A549 (cell line): ENCODE data around the gene CALML3. TPM values are rescaled to one million over a fixed set of nuclear protein-coding genes. Genes with fewer than 3 reads are reported as not detected.

Experiments
- ATAC-seq, 2 experiments: fragments of 200-7000 bp in 1 of 2; fragments of >200 bp in 1 of 2; cut with Nextera tagmentation in 1 of 2; cut with Tn5 transposase in 1 of 2; 3 replicates each; pipeline versions ENCODE4 v1.8.0 to v1.9.1; 2018 to 2020; ENCODE audit warnings: mild to moderate bottlenecking in 1 of 2, moderate library complexity in 1 of 2
- CTCF ChIA-PET: fragments of 300-600 bp; sonication (Branson Sonifier 250); formaldehyde crosslinking; extraction: SDS; loops from one replicate; lab custom pipeline; 2021; ENCODE audit warnings: antibody characterized with exemption, inconsistent platforms; lab: Yijun Ruan, JAX
- POLR2A ChIA-PET: fragments of 350-600 bp; formaldehyde crosslinking; extraction: SDS; loops from one replicate; lab custom pipeline; 2021; ENCODE audit warnings: antibody characterized with exemption, inconsistent platforms; lab: Yijun Ruan, JAX
- DNase-seq, 2 experiments: peaks; one replicate each; pipeline versions ENCODE4 v3.0.0 to v3.0.0-alpha.2; 2011 to 2016; ENCODE audit warnings: low read depth in 1 of 2, low spot score in 1 of 2
- FAIRE-seq: peaks from 2 replicates; lab custom pipeline; 2011; peaks lifted over from hg19 to GRCh38; lab: Jason Lieb, UNC
- H3K27ac ChIP-seq, 2 experiments: fragments of >200 bp; sonication (Bioruptor Twin); formaldehyde crosslinking; 3 replicates each; pipeline ENCODE4 v1.5.1; 2016 to 2017
- H3K4me1 ChIP-seq: fragments of >200 bp; sonication (Bioruptor Twin); formaldehyde crosslinking; 3 replicates; pipeline ENCODE4 v1.6.1; 2016
- H3K4me2 ChIP-seq: fragments of >200 bp; sonication (Bioruptor Twin); formaldehyde crosslinking; 3 replicates; pipeline ENCODE4 v1.6.1; 2016
- H3K4me3 ChIP-seq: fragments of >200 bp; sonication (Bioruptor Twin); formaldehyde crosslinking; 3 replicates; pipeline ENCODE4 v1.5.1; 2016
- H3K9me3 ChIP-seq: fragments of >200 bp; sonication (Bioruptor Twin); formaldehyde crosslinking; 3 replicates; pipeline ENCODE4 v1.6.1; 2016
- ATOH8 ChIP-seq: fragments of 250-450 bp; sonication (Bioruptor Pico); IDR thresholded peaks from 2 replicates; pipeline ENCODE4 v1.5.0; 2020; ENCODE audit warnings: low read depth, mild to moderate bottlenecking, moderate library complexity
- BCL3 ChIP-seq: fragments of >200 bp; sonication (Bioruptor Twin); formaldehyde crosslinking; IDR thresholded peaks from 3 replicates; pipeline ENCODE4 v1.6.1; 2016
- CEBPB ChIP-seq, 2 experiments: fragments of >200 bp in 1 of 2; sonication (Bioruptor Twin) in 1 of 2; formaldehyde crosslinking in 1 of 2; IDR thresholded peaks; 2 replicates each; pipeline ENCODE4 v1.6.1; 2012 to 2016
- CHD2 ChIP-seq: fragments of 150-350 bp; IDR thresholded peaks from 2 replicates; pipeline ENCODE4 v1.6.1; 2014; ENCODE audit warnings: low read length; ENCODE audit not compliant: partially characterized antibody
- CHD4 ChIP-seq: fragments of 200-600 bp; sonication (generic); IDR thresholded peaks from 2 replicates; pipeline ENCODE4 v1.6.1; 2016; ENCODE audit warnings: antibody characterized with exemption, mild to moderate bottlenecking, borderline replicate concordance
- E2F6 ChIP-seq: IDR thresholded peaks from 2 replicates; pipeline ENCODE4 v1.6.1; 2012; ENCODE audit warnings: low read depth, borderline replicate concordance
- EHMT2 ChIP-seq: fragments of 200-600 bp; sonication (generic); IDR thresholded peaks from 2 replicates; pipeline ENCODE4 v1.6.1; 2016; ENCODE audit warnings: antibody characterized with exemption, low read depth, mild to moderate bottlenecking, moderate library complexity
- ESRRA ChIP-seq: fragments of 150-350 bp; IDR thresholded peaks from 2 replicates; pipeline ENCODE4 v1.6.1; 2014; ENCODE audit warnings: mild to moderate bottlenecking, low read length, borderline replicate concordance
- FOSB ChIP-seq: fragments of 250-450 bp; sonication (Bioruptor Pico); IDR thresholded peaks from 2 replicates; pipeline ENCODE4 v1.5.0; 2020; ENCODE audit warnings: mild to moderate bottlenecking, moderate library complexity
- FOSL2 ChIP-seq, 2 experiments: fragments of 450-650 bp in 1 of 2; fragments of >200 bp in 1 of 2; sonication (Bioruptor Twin) in 1 of 2; formaldehyde crosslinking; IDR thresholded peaks; 2 replicates each; pipeline versions ENCODE4 v1.5.0 to v1.6.1; 2016 to 2020; ENCODE audit warnings: mild to moderate bottlenecking in 1 of 2, moderate library complexity in 1 of 2
- GATA3 ChIP-seq: IDR thresholded peaks from 2 replicates; pipeline ENCODE4 v1.6.1; 2012; ENCODE audit warnings: borderline replicate concordance
- HES2 ChIP-seq: fragments of >200 bp; sonication (Bioruptor Twin); formaldehyde crosslinking; IDR thresholded peaks from 2 replicates; pipeline ENCODE4 v1.6.1; 2016
- HEYL ChIP-seq: fragments of 250-450 bp; sonication (Bioruptor Pico); IDR thresholded peaks from 2 replicates; pipeline ENCODE4 v1.8.0; 2021; ENCODE audit warnings: mild to moderate bottlenecking, moderate library complexity
- HOXA7 ChIP-seq: fragments of 250-450 bp; sonication (Bioruptor Pico); IDR thresholded peaks from 2 replicates; pipeline ENCODE4 v1.5.0; 2020; ENCODE audit warnings: mild to moderate bottlenecking, moderate library complexity
- HOXB13 ChIP-seq: fragments of 250-450 bp; sonication (Bioruptor Pico); IDR thresholded peaks from 2 replicates; pipeline ENCODE4 v1.5.0; 2020; ENCODE audit warnings: low read depth, mild to moderate bottlenecking, moderate library complexity
- HOXB5 ChIP-seq: fragments of 250-450 bp; sonication (Bioruptor Pico); IDR thresholded peaks from 2 replicates; pipeline ENCODE4 v1.5.0; 2020; ENCODE audit warnings: mild to moderate bottlenecking, moderate library complexity
- KDM1A ChIP-seq: fragments of 200-600 bp; sonication (generic); IDR thresholded peaks from 2 replicates; pipeline ENCODE4 v1.6.1; 2016; ENCODE audit warnings: low read depth, mild to moderate bottlenecking
- KDM5A ChIP-seq: fragments of 200-600 bp; sonication (generic); IDR thresholded peaks from 2 replicates; pipeline ENCODE4 v1.6.1; 2016; ENCODE audit warnings: antibody characterized with exemption, mild to moderate bottlenecking
- MAX ChIP-seq: IDR thresholded peaks from 2 replicates; pipeline ENCODE4 v1.6.1; 2012
- MAZ ChIP-seq: fragments of 150-350 bp; IDR thresholded peaks from 2 replicates; pipeline ENCODE4 v1.6.1; 2014; ENCODE audit warnings: antibody characterized with exemption, low read depth, low read length, borderline replicate concordance
- PHF8 ChIP-seq: fragments of 200-600 bp; sonication (generic); IDR thresholded peaks from 2 replicates; pipeline ENCODE4 v1.6.1; 2016; ENCODE audit warnings: low read depth, mild to moderate bottlenecking, antibody characterized with exemption, moderate library complexity, borderline replicate concordance
- RCOR1 ChIP-seq: fragments of 150-350 bp; IDR thresholded peaks from 2 replicates; pipeline ENCODE4 v1.6.1; 2014; ENCODE audit warnings: antibody characterized with exemption, low read length, low read depth
- REST ChIP-seq: fragments of 200-600 bp; sonication (generic); IDR thresholded peaks from 2 replicates; pipeline ENCODE4 v1.6.1; 2016; ENCODE audit warnings: antibody characterized with exemption, mild to moderate bottlenecking, moderate library complexity
- RNF2 ChIP-seq: fragments of 200-600 bp; sonication (generic); IDR thresholded peaks from 2 replicates; pipeline ENCODE4 v1.6.1; 2016; ENCODE audit warnings: low read depth, mild to moderate bottlenecking, antibody characterized with exemption, moderate library complexity, borderline replicate concordance
- USF2 ChIP-seq: fragments of 450-650 bp; IDR thresholded peaks from 2 replicates; pipeline ENCODE4 v1.6.1; 2014; ENCODE audit warnings: antibody characterized with exemption
- ZNF302 ChIP-seq: fragments of 250-450 bp; sonication (Bioruptor Pico); IDR thresholded peaks from 2 replicates; pipeline ENCODE4 v1.9.0; 2021; ENCODE audit warnings: inconsistent platforms, mild to moderate bottlenecking, moderate library complexity
- ZSCAN20 ChIP-seq: fragments of 250-450 bp; sonication (Bioruptor Pico); IDR thresholded peaks from 2 replicates; pipeline ENCODE4 v1.8.0; 2022; ENCODE audit warnings: mild to moderate bottlenecking, moderate library complexity
- WGBS: methylation state at CpG from one replicate; pipeline ENCODE4 v1.1.6; 2017; ENCODE audit errors: missing lambda C conversion rate; 5-methylcytosine and 5-hydroxymethylcytosine counted together
- polyA plus RNA-seq, 4 experiments: library from polyadenylated mRNA; depleted of rRNA in 3 of 4; stranded (reverse); fragments of >200 nt; fragmentation: RNase III in 1 of 4; extraction: RNeasy Plus Mini Kit Qiagen cat#74134 plus additional on column Dnase treatment in 1 of 4; gene quantifications; 2 replicates in 3 of 4; 3 replicates in 1 of 4; pipeline ENCODE4 v1.2.3, GENCODE V29; 2011 to 2017

CALML3 gene
- polyA plus RNA-seq, 2 of the 4 experiments (the other 2 are of a cell fraction): not detected

- peak; percentile 28 to 72; a peak in 5 of 6 replicates for ATAC-seq
- no peak for FAIRE-seq
- Histone ChIP-seq H3K4me2 (peak overlapping the region; percentile 36; the same call in 2 of the 3 replicates), H3K4me1 (peaks cover 14% of the 10 kb centered on the region), H3K4me3 (no peak overlapping the region), H3K27ac (peak overlapping the region in 1 of 2 experiments; percentile 64; a peak in 3 of 6 replicates), H3K9me3 (peaks cover 13% of the 10 kb centered on the region; the same call in 2 of the 3 replicates)
- ChIA-PET CTCF (interaction anchor here (1.8 kb wide), 1 partner anchor 129 kb away, joined by 7 read pairs; no protein-coding TSS in a partner anchor), POLR2A (no interaction called here)
- 26% methylated on average over 3 of the region's 3 CpGs for WGBS
- no peak for TF ChIP-seq ZSCAN20 (CRISPR knock-in tag)
- no peak for TF ChIP-seq USF2
- no peak for TF ChIP-seq HOXB5 (CRISPR knock-in tag)
- no peak for TF ChIP-seq CHD4
- no peak for TF ChIP-seq E2F6
- TF ChIP-seq EHMT2: no peak
- TF ChIP-seq RNF2: no peak
- no peak for TF ChIP-seq KDM1A
- TF ChIP-seq HES2: no peak
- no peak for TF ChIP-seq CHD2
- TF ChIP-seq REST: no peak
- no peak for TF ChIP-seq RCOR1
- no peak for TF ChIP-seq FOSB
- no peak for TF ChIP-seq MAX
- TF ChIP-seq ZNF302 (CRISPR knock-in tag): no peak
- TF ChIP-seq FOSL2 (IDR thresholded peaks at IDR 0.05): no peak
- TF ChIP-seq FOSL2 (CRISPR knock-in tag; IDR thresholded peaks at IDR 0.05): no peak
- TF ChIP-seq HOXB13 (CRISPR knock-in tag): no peak
- peak in 1 of 2 experiments; percentile 33 for DNase-seq
Observed at GRCh38 chr10:5493691-5494090, 31.1 kb upstream of the CALML3 start.

- no peak for ATAC-seq
- whole genome bisulfite sequencing: 68% methylated on average over 8 of the region's 8 CpGs
- TF ChIP-seq ATOH8 (CRISPR knock-in tag) (no peak), GATA3 (no peak), KDM5A (no peak), RCOR1 (no peak), ESRRA (no peak), MAZ (no peak), ZNF302 (CRISPR knock-in tag) (no peak), HOXA7 (CRISPR knock-in tag) (no peak), PHF8 (no peak), BCL3 (no peak), CEBPB (IDR thresholded peaks at IDR 0.05) (no peak), HEYL (no peak), CHD4 (no peak), USF2 (no peak)
- TF ChIP-seq, all 56 proteins: peak for 0
- Histone ChIP-seq H3K4me3 (no peak overlapping the region), H3K4me2 (no peak overlapping the region), H3K9me3 (peaks cover 13% of the 10 kb centered on the region; the same call in 2 of the 3 replicates), H3K4me1 (peaks cover 14% of the 10 kb centered on the region), H3K27ac (no peak overlapping the region)
- ChIA-PET POLR2A (no interaction called here), CTCF (interaction anchor here (0.9 to 1.0 kb wide), 2 partner anchors 30 to 128 kb away, joined by 3 read pairs; no protein-coding TSS in a partner anchor)
- DNase-seq (no peak), FAIRE-seq (no peak)
Observed at GRCh38 chr10:5494611-5495010, 30.1 kb upstream of the CALML3 start.
